Mesodermal cell (in vitro differentiated cells): Measurements from ENCODE around the gene TTYH2.
"Not testable (repeated sequence)": the region's sequence is repeated elsewhere in the genome, so short reads cannot be mapped to it uniquely, and the experiment has no call there.

Experiments
- H3K27ac ChIP-seq: 2 replicates; pipeline ENCODE4 v1.7.0; 2013; ENCODE audit warnings: mild to moderate bottlenecking, low read depth, low read length, moderate library complexity; ENCODE audit not compliant: severe bottlenecking
- H3K36me3 ChIP-seq: 2 replicates; pipeline ENCODE4 v1.7.1; 2013; ENCODE audit warnings: mild to moderate bottlenecking, low read length, moderate library complexity; ENCODE audit not compliant: control insufficient read depth, insufficient read depth
- H3K4me1 ChIP-seq: one replicate; pipeline ENCODE4 v1.7.1; 2013; ENCODE audit warnings: mild to moderate bottlenecking, low read length; ENCODE audit not compliant: insufficient read depth, control insufficient read depth, poor library complexity, severe bottlenecking
- H3K4me3 ChIP-seq: 2 replicates; pipeline ENCODE4 v1.7.0; 2013; ENCODE audit warnings: low read length, control low read depth, mild to moderate bottlenecking; ENCODE audit not compliant: insufficient read depth, poor library complexity, severe bottlenecking; ENCODE audit errors: extremely low read depth
- H3K9me3 ChIP-seq: 2 replicates; pipeline ENCODE4 v1.7.1; 2013; ENCODE audit warnings: mild to moderate bottlenecking, low read length, moderate library complexity; ENCODE audit not compliant: control insufficient read depth
- WGBS, 2 experiments: methylation state at CpG; one replicate each; pipeline ENCODE4 v1.1.5; 2013; ENCODE audit warnings: missing lambda C conversion rate in 2 of 2; ENCODE audit not compliant: insufficient coverage in 2 of 2; 5-methylcytosine and 5-hydroxymethylcytosine counted together

The TTYH2 gene

GRCh38 chr17:74181341-74181740 lies 32.0 kb upstream of the TTYH2 start:
- Histone ChIP-seq H3K36me3 (no peaks in the 10 kb centered on the region), H3K9me3 (no peaks in the 10 kb centered on the region), H3K4me1 (no peaks in the 10 kb centered on the region), H3K4me3 (no peak overlapping the region), H3K27ac (no peak overlapping the region)
- WGBS, 2 experiments = 60% methylated on average over 1 of the region's 4 CpGs; no CpG with 5 or more reads in 1 of the 2 experiments

GRCh38 chr17:74182041-74182723 lies 31.2 kb upstream of the TTYH2 start:
- no peaks in the 10 kb centered on the region for H3K4me1 ChIP-seq
- WGBS, 2 experiments = 89 to 93% methylated on average over 12 to 17 of the region's 17 CpGs
- H3K36me3 ChIP-seq = no peaks in the 10 kb centered on the region
- no peak overlapping the region for H3K4me3 ChIP-seq
- no peak overlapping the region for H3K27ac ChIP-seq
- H3K9me3 ChIP-seq = no peaks in the 10 kb centered on the region

GRCh38 chr17:74183411-74183810 lies 30.0 kb upstream of the TTYH2 start:
- Histone ChIP-seq H3K27ac (no peak overlapping the region), H3K9me3 (no peaks in the 10 kb centered on the region), H3K4me1 (no peaks in the 10 kb centered on the region), H3K4me3 (no peak overlapping the region), H3K36me3 (no peaks in the 10 kb centered on the region)
- WGBS, 2 experiments = 89 to 91% methylated on average over 7 to 8 of the region's 9 CpGs

DNA sequence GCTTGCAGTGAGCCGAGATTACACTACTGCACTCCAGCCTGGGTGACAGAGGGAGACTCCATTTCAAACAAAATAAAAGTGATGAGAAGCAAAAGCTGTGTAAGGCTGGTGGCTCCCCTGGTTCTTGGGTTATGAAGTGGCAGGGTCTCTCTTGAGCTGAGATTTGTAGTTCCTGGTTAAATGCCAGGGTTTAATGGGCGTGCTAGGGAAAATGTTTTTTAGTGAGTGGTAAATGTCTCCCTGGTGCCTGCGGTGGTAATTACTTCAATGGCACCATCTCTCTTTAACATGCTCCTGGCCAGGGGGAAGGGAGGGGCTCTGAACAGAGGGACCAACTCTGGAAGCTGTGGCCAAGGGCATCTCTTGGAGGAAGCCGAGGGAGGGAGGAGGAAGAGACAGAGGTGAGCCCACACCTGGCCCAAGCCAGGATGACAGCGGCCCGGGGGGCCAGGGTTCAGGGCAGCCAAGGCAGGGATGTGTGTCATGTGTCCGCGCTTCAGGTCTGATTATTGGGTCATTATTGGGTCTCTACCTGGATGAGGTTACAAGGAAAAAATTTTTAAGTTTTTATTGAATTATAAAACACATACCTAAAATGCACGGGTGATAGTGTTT lies 27.7 kb upstream of the TTYH2 start:
- WGBS, 2 experiments = 90 to 93% methylated on average over 3 to 6 of the region's 9 CpGs
- no peaks in the 10 kb centered on the region for H3K9me3 ChIP-seq
- no peaks in the 10 kb centered on the region for H3K4me1 ChIP-seq
- H3K4me3 ChIP-seq = no peak overlapping the region
- H3K27ac ChIP-seq = no peak overlapping the region
- no peaks in the 10 kb centered on the region for H3K36me3 ChIP-seq

DNA sequence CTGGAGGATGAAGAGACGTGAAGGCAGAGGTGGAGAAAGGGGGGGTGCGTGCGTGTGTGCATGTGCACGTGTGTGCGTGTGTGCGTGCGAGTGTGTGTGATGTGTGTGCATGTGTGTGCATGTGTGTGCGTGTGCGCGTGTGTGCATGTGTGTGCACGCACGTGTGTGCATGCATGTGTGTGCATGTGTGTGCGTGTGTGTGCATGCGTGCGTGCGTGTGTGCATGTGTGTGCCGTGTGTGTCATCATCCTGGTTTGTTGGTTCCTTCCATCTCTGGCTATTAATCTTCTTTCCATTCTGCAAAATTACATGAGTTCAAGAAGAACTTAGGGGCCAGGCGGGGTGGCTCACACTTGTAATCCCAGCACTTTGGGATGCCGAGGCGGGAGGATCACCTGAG lies 26.9 kb upstream of the TTYH2 start:
- Histone ChIP-seq H3K9me3 (no peaks in the 10 kb centered on the region), H3K36me3 (no peaks in the 10 kb centered on the region), H3K27ac (no peak overlapping the region), H3K4me3 (no peak overlapping the region), H3K4me1 (no peaks in the 10 kb centered on the region)
- WGBS, 2 experiments = 93 to 94% methylated on average over 8 to 17 of the region's 20 CpGs

GRCh38 chr17:74187761-74188160 lies 25.6 kb upstream of the TTYH2 start:
- Histone ChIP-seq H3K27ac (no peak overlapping the region), H3K36me3 (no peaks in the 10 kb centered on the region), H3K4me3 (no peak overlapping the region), H3K4me1 (no peaks in the 10 kb centered on the region), H3K9me3 (no peaks in the 10 kb centered on the region)
- WGBS, 2 experiments = 80 to 83% methylated on average over 9 to 10 of the region's 11 CpGs

DNA sequence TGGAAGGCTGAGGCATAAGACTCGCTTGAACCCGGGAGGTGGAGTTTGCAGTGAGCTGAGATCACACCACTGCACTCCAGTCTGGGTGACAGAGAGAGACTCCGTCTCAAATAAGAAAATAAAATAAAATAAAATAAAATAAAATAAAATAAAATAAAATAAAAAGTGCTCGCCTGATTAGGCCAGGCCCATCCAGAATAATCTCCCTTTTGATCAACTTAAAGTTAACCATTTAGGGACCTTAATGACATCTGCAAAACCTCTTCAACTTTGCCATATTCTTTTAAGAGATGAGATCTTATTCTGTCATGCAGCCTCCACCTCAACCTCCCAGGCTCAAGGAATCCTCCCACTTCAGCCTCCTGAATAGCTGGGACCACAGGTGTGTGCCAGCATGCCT lies 24.7 kb upstream of the TTYH2 start:
- H3K9me3 ChIP-seq, H3K4me3 ChIP-seq, H3K27ac ChIP-seq, H3K36me3 ChIP-seq, H3K4me1 ChIP-seq: not testable (repeated sequence)
- no CpG with 5 or more reads among the region's 4 CpGs for WGBS, 2 experiments

- WGBS, 2 experiments = 63 to 100% methylated on average over 1 to 2 of the region's 2 CpGs
- no peak overlapping the region for H3K4me3 ChIP-seq
- no peaks in the 10 kb centered on the region for H3K4me1 ChIP-seq
- no peaks in the 10 kb centered on the region for H3K9me3 ChIP-seq
- H3K36me3 ChIP-seq = no peaks in the 10 kb centered on the region
- H3K27ac ChIP-seq = no peak overlapping the region
Observed at GRCh38 chr17:74190154-74190553, 23.2 kb upstream of the TTYH2 start.

DNA sequence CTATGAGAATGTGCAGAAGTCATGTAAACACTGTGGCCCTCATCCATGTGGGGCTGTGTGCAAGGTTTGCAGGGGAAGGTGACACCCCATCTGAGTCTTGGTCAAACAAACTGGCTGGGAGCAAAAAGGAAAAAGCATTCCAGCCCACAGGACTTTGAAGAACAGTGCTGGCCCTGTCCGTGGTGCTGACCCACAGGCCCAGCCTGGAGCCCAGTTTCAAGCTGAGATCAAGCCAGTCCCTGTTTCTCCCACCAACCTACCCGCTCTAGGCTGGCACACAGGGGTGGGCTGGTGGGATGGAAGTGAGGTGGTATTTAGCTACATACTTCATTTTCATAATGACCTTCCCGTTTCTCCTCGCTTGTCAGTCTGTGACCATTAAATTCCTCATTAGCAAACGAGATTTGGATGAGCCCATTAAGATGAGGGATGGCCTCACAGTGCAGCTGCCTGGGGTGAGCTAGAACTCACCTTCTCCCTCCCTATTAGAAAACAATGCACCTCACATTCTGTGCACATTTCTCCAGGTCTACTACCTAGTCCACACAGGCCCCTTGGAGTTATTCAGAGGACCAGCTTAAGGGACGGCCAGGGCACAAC lies 22.5 kb upstream of the TTYH2 start:
- Histone ChIP-seq H3K9me3 (no peaks in the 10 kb centered on the region), H3K4me1 (no peaks in the 10 kb centered on the region), H3K4me3 (no peak overlapping the region), H3K27ac (no peak overlapping the region), H3K36me3 (no peaks in the 10 kb centered on the region)
- WGBS, 2 experiments = 57 to 83% methylated on average over 3 to 5 of the region's 6 CpGs

- Histone ChIP-seq H3K27ac (no peak overlapping the region), H3K4me1 (no peaks in the 10 kb centered on the region)
- WGBS, 2 experiments = 69 to 74% methylated on average over 11 to 12 of the region's 12 CpGs
Observed at GRCh38 chr17:74192950-74193781, 20.2 kb upstream of the TTYH2 start.

More at GRCh38 chr17:74192950-74193781, 20.2 kb upstream of the TTYH2 start:
- H3K4me3 ChIP-seq = no peak overlapping the region
- H3K9me3 ChIP-seq = no peaks in the 10 kb centered on the region
- H3K36me3 ChIP-seq = no peaks in the 10 kb centered on the region
